ENCODE results near the gene SLC5A1.

- no peak for TF ChIP-seq UBTF (IDR thresholded peaks at IDR 0.05; ENCODE audit: borderline replicate concordance in 1 of 2, low read depth in 2 of 2, low read length in 2 of 2)
- no peak for TF ChIP-seq JUNB (CRISPR knock-in tag; conservative IDR thresholded peaks at IDR 0.05)
- TF ChIP-seq ZNF639 (CRISPR knock-in tag; conservative IDR thresholded peaks at IDR 0.05 in 1 of 2, IDR thresholded peaks at IDR 0.05 in 1 of 2), result no peak
- no peak for TF ChIP-seq ZSCAN32 (CRISPR knock-in tag; IDR thresholded peaks at IDR 0.05)
- no peak for TF ChIP-seq POLR2A (conservative IDR thresholded peaks at IDR 0.05)
- TF ChIP-seq ZKSCAN1 (IDR thresholded peaks at IDR 0.05; ENCODE audit: low read depth, low read length), result no peak
- no peak for TF ChIP-seq DEAF1 (CRISPR knock-in tag; IDR thresholded peaks at IDR 0.05)
- no peak for TF ChIP-seq HBP1 (CRISPR knock-in tag; IDR thresholded peaks at IDR 0.05)
- no peak for TF ChIP-seq MAX (CRISPR knock-in tag; IDR thresholded peaks at IDR 0.05)
- TF ChIP-seq ZNF512 (tag; IDR thresholded peaks at IDR 0.05), result no peak
- no peak for TF ChIP-seq ZNF146 (CRISPR knock-in tag; IDR thresholded peaks at IDR 0.05; ENCODE audit: unreplicated experiment)
- no peak for TF ChIP-seq POLR2AphosphoS5 (IDR thresholded peaks at IDR 0.05; ENCODE audit: control insufficient read depth, insufficient read depth, low read depth, low read length)
- no peak for TF ChIP-seq KDM5B (IDR thresholded peaks at IDR 0.05; ENCODE audit: insufficient replicate concordance, low read depth, low read length)
Measured at GRCh38 chr22:32075997-32076760, 33.1 kb downstream of the SLC5A1 start.

All from K562 (cell line).